ENCODE results near the gene VENTX.

DNA sequence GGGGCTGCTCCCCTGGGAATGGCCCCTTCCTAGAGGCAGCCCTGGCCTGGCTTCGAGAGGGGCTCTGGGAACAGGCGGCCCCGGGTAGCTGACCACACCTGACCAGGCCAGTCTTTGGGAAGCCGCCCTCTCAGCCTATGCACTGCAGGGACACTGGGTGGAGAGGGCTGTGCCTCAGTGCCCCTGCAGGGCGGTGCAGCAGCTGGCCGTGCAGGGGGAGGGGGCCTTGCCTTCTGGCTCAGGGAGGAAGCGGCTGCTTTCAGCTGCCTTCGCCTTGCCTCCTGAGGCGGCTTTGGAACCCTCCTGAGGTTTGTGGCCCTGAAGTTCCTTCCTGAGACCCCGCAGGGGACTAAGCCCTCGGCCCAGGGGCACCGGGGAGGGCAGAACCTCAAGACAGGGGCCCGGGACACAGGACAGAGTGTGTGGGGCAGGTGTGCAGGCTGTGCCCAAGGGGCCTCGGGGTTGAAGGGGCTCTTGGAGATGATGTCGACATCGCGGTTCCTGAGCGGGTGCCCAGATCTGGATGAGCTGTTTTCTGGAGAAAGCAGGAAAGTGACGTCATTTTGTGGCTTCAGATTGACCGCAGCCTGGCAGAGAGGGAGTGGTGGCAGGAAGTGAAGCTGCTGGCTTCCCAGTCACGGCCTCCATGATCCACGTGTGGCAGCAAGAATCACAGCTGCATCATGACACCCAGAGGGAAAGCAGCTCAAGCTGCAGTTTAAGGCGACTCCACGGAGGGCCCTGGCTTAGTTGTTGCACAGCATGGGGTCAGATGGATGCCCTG is 21.4 kb downstream of the VENTX start:
- TF ChIP-seq EED (IDR thresholded peaks at IDR 0.05; ENCODE audit: low read depth): peak; percentile 69
- TF ChIP-seq CBFB (IDR thresholded peaks at IDR 0.05; ENCODE audit: low read depth): no peak
- TF ChIP-seq, protein P1, sequence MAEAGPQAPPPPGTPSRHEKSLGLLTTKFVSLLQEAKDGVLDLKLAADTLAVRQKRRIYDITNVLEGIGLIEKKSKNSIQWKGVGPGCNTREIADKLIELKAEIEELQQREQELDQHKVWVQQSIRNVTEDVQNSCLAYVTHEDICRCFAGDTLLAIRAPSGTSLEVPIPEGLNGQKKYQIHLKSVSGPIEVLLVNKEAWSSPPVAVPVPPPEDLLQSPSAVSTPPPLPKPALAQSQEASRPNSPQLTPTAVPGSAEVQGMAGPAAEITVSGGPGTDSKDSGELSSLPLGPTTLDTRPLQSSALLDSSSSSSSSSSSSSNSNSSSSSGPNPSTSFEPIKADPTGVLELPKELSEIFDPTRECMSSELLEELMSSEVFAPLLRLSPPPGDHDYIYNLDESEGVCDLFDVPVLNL (IDR thresholded peaks at IDR 0.05; ENCODE audit: low read depth, low read length): no peak
- TF ChIP-seq RCOR1 (conservative IDR thresholded peaks at IDR 0.05; ENCODE audit: low read depth, low read length): no peak
- TF ChIP-seq, protein P2, sequence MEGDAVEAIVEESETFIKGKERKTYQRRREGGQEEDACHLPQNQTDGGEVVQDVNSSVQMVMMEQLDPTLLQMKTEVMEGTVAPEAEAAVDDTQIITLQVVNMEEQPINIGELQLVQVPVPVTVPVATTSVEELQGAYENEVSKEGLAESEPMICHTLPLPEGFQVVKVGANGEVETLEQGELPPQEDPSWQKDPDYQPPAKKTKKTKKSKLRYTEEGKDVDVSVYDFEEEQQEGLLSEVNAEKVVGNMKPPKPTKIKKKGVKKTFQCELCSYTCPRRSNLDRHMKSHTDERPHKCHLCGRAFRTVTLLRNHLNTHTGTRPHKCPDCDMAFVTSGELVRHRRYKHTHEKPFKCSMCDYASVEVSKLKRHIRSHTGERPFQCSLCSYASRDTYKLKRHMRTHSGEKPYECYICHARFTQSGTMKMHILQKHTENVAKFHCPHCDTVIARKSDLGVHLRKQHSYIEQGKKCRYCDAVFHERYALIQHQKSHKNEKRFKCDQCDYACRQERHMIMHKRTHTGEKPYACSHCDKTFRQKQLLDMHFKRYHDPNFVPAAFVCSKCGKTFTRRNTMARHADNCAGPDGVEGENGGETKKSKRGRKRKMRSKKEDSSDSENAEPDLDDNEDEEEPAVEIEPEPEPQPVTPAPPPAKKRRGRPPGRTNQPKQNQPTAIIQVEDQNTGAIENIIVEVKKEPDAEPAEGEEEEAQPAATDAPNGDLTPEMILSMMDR (IDR thresholded peaks at IDR 0.05 in 2 of 3, conservative IDR thresholded peaks at IDR 0.05 in 1 of 3; ENCODE audit: control insufficient read depth in 2 of 3, extremely low read depth in 1 of 3, insufficient read depth in 1 of 3, low read depth in 3 of 3, low read length in 3 of 3): no peak
